Natural killer cell treated with Interleukin-12 subunit alpha and Interleukin-12 subunit beta and Interleukin-15 and Interleukin-18, amount 100 ng/mL, for 72 hours (primary cell): ENCODE data around the gene ZBTB6. TPM values are rescaled to one million over a fixed set of nuclear protein-coding genes. Genes with fewer than 3 reads are reported as not detected.

ENCODE experiments used
- total RNA-seq, 2 donors: library from RNA; stranded (reverse); gene quantifications; one replicate each; pipeline ENCODE4 v1.2.3, GENCODE V29; 2022

The ZBTB6 gene
- total RNA-seq, 2 donors from 2014 or later: 7.0 to 13.3 TPM

Other genes with a start within 250 kb of the ZBTB6 start
- gene OR1L3, start 238.2 kb downstream of the ZBTB6 start, total RNA-seq: not detected
- gene OR1L4, start 189.3 kb downstream of the ZBTB6 start, total RNA-seq: not detected
- not detected for gene OR1L6, start 171.0 kb downstream of the ZBTB6 start, total RNA-seq
- not detected for gene OR5C1, start 124.4 kb downstream of the ZBTB6 start, total RNA-seq
- not detected for gene OR1K1, start 113.2 kb downstream of the ZBTB6 start, total RNA-seq
- 10 to 100 TPM; 22.2 to 23.2 TPM for gene PDCL, start 84.7 kb downstream of the ZBTB6 start, total RNA-seq
- 10 to 100 TPM; 45.0 to 57.3 TPM for gene RC3H2, start 8.0 kb downstream of the ZBTB6 start, total RNA-seq
- gene ZBTB26, start 18.2 kb upstream of the ZBTB6 start, total RNA-seq: 1 to 10 TPM; 5.1 to 7.5 TPM
- 10 to 100 TPM; 27.6 to 31.2 TPM for gene RABGAP1, start 27.7 kb upstream of the ZBTB6 start, total RNA-seq
- 1 to 10 TPM; 1.4 to 3.0 TPM for gene GPR21, start 120.3 kb upstream of the ZBTB6 start, total RNA-seq